ENCODE results near the gene TENM4. TPM values are rescaled to one million over a fixed set of nuclear protein-coding genes. Genes with fewer than 3 reads are reported as not detected.

The TENM4 gene
- total and polyA plus RNA-seq, 2 of the 13 experiments (the other 11 are each of a cell fraction or from before 2014, with no cell fraction given) = not detected

DNA sequence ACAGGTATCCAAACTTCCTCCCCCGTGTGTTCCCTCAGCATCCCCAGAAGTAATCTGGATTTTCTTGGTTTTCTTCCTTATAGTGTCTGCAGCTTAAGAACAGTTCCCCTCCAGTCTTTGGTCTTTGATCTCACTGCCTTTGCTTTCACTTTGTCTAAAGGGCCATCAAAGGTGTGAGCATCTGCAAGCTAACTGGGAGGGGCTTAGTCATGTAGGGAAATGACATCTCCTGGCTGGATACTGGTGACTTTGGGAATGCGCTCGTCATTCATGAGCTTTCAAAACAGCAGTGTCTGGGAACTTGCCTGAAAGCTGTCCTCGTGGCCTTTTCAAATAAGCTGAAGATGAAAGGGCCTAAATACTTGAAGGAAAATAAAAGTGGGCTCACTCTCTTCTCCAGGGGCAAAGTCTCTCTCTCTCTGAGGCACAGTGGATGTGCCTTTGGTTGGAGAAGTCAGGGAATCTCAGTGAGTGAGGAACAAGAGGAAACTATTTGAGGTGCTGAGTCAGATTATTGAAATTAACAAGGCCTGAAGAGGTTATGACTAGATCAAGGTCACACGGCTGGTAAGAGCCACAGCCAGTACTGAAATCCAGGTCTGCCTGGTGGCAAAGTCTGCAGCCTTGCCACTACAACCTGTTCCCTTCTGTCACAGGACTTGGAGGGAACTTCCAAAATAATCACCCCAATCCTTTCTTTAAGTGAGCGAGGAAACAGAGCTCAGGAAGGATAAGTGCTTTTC lies 45.6 kb upstream of the TENM4 start:
- Histone ChIP-seq H3K27ac (ENCODE audit: extremely low read length, insufficient read depth, low read length) (no peak overlapping the region), H3K4me2 (ENCODE audit: low read depth, low read length) (no peak overlapping the region), H4K20me1 (ENCODE audit: insufficient read depth, low read length) (no peaks in the 10 kb centered on the region), H3K9ac (ENCODE audit: insufficient read depth, low read depth, low read length) (no peak overlapping the region), H3K36me3 (replicated peaks in 1 of 2; ENCODE audit: control insufficient read depth in 1 of 2, insufficient read depth in 2 of 2, low read length in 2 of 2) (no peaks in the 10 kb centered on the region), H3K9me3 (ENCODE audit: low read length) (no peaks in the 10 kb centered on the region), H3K4me1 (ENCODE audit: insufficient read depth, low read length) (no peaks in the 10 kb centered on the region), H2AFZ (ENCODE audit: low read length) (no peak overlapping the region), H3K27me3 (ENCODE audit: control insufficient read depth in 1 of 2, insufficient read depth in 2 of 2, low read length in 2 of 2) (no peaks in the 10 kb centered on the region), H3K4me3 (replicated peaks in 1 of 3; ENCODE audit: insufficient read depth in 1 of 3, low read depth in 2 of 3, low read length in 3 of 3) (no peak overlapping the region), H3K79me2 (ENCODE audit: insufficient read depth, low read length) (no peaks in the 10 kb centered on the region)
- DNase-seq (ENCODE audit: low spot score) (no peak), ATAC-seq (no peak), FAIRE-seq (no peak)
- ChIA-PET CTCF (ENCODE audit: low intra/inter-chr PET ratio, low total read pairs) (no interaction called here), POLR2A (no interaction called here)
- no TSS peak for BruUV-seq (replicated peaks)
- 4% methylated on average over 5 of the region's 6 CpGs for WGBS (ENCODE audit: low lambda C conversion rate)
- intact Hi-C loops (cut with micrococcal nuclease; ENCODE audit: unreplicated experiment) = no loop called here
- in situ Hi-C loops (cut with HindIII; ENCODE audit: extremely low pct_ligation_motif_present, low pct_unique_long_range_greater_than_20kb) = no loop called here
- TF ChIP-seq SRSF1 (optimal IDR thresholded peaks at IDR 0.05; ENCODE audit: low read depth, low read length) (no peak), SOX6 (IDR thresholded peaks at IDR 0.05) (no peak), SOX6 (CRISPR knock-in tag; IDR thresholded peaks at IDR 0.05) (no peak), NAIF1 (CRISPR knock-in tag; IDR thresholded peaks at IDR 0.05; ENCODE audit: borderline replicate concordance) (no peak), ZBTB25 (CRISPR knock-in tag; IDR thresholded peaks at IDR 0.05) (no peak), MTF2 (CRISPR knock-in tag; IDR thresholded peaks at IDR 0.05; ENCODE audit: borderline replicate concordance) (no peak), TAF15 (IDR thresholded peaks at IDR 0.05; ENCODE audit: low read depth, low read length, poor library complexity, severe bottlenecking) (no peak), HOXA7 (CRISPR knock-in tag; IDR thresholded peaks at IDR 0.05) (no peak), ZFP37 (CRISPR knock-in tag; IDR thresholded peaks at IDR 0.05; ENCODE audit: borderline replicate concordance) (no peak), NR2F1 (CRISPR knock-in tag; IDR thresholded peaks at IDR 0.05) (no peak), U2AF1 (optimal IDR thresholded peaks at IDR 0.05; ENCODE audit: low read depth, low read length) (no peak), REL (CRISPR knock-in tag; conservative IDR thresholded peaks at IDR 0.05) (no peak), ZNF777 (CRISPR knock-in tag; IDR thresholded peaks at IDR 0.05) (no peak), RARA (CRISPR knock-in tag; IDR thresholded peaks at IDR 0.05) (no peak), PBX3 (CRISPR knock-in tag; IDR thresholded peaks at IDR 0.05; ENCODE audit: borderline replicate concordance) (no peak), MED13 (CRISPR knock-in tag; IDR thresholded peaks at IDR 0.05) (no peak), ZNF749 (CRISPR knock-in tag; IDR thresholded peaks at IDR 0.05; ENCODE audit: borderline replicate concordance) (no peak), PHF8 (CRISPR knock-in tag; IDR thresholded peaks at IDR 0.05) (no peak), ZNF710 (CRISPR knock-in tag; IDR thresholded peaks at IDR 0.05; ENCODE audit: borderline replicate concordance) (no peak), PHF5A (CRISPR knock-in tag; IDR thresholded peaks at IDR 0.05; ENCODE audit: low read depth, unreplicated experiment) (no peak)

All from HepG2 (cell line).